HG03575 (cell line): ENCODE data around the gene ZNF189.

Source experiments
- ATAC-seq: cut with Tn5 transposase; IDR thresholded peaks from one replicate; pipeline ENCODE4 v1.9.1; 2021; ENCODE audit not compliant: unreplicated experiment, insufficient number of reproducible peaks, low FRiP score; ENCODE audit errors: extremely low read depth

ZNF189 gene

DNA sequence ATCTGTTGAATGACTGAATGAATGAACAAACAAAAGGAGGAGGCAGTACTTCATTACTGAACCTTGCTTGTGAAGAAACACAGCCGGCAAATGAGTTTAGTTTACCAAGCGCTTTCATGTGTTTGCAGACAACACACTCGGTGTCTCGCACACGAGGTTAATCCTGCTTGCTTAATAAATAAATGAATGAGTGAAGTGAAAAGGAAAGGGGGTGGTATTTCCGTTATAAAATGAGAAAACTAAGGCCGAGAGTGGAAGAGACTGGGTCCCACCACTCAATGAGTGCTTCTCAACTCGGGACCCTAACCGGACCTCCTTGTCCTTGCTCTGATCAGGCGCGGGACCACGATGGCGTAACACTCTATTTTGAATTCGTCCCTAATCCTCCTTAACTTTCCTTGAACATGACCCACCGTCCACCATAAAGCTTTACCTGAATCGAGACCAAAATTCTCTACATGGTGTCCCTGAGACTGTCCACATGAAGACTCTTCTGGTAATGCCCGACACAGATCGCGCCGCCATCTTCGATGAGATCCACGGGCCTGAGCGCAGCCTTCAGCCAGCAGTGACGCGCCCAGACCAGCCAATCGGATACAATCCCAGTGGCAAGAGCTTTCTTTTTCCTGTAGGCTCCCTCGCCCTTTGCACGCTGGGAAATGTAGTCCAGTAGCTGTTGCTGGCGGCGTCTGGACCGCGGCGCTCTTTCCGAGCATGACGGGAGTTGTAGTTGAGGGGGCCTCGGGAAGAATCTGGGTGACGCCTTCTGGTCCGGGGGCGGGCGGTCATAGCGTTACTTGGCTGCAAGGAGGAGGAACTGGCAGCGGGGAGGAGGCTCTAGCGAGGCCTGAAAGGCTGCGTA, at the start of gene ZNF189, which contains the start of gene MRPL50:
TSS of gene ZNF189 (plus strand) at position 784 of the 862 bp plus-strand sequence. CDS start 306 bp downstream, outside the sequence.
TSS of gene MRPL50 (minus strand) at position 551 of the 862 bp plus-strand sequence. CDS start at position 525, 26 bp downstream.
- ATAC-seq = peak; percentile 99

DNA sequence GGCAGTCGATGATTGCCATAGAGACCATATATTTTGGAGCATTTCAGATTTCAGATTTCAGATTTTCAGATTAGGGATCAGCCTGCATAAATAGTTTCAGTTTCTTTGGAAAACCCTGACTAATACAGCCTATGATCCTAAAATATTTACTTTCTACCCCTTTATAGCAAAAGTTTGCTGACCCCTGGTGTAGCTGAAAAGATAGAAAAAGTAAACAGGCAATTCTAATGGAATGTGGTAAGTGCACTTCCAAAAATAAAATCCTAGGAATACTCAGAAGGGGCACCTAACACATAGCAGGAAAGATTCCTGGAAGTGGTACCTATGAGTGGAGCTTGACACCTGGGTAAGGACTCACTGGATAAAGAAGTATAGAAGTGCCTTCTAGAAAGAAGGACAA, 48.4 kb upstream of the ZNF189 start:
- ATAC-seq = no peak

DNA sequence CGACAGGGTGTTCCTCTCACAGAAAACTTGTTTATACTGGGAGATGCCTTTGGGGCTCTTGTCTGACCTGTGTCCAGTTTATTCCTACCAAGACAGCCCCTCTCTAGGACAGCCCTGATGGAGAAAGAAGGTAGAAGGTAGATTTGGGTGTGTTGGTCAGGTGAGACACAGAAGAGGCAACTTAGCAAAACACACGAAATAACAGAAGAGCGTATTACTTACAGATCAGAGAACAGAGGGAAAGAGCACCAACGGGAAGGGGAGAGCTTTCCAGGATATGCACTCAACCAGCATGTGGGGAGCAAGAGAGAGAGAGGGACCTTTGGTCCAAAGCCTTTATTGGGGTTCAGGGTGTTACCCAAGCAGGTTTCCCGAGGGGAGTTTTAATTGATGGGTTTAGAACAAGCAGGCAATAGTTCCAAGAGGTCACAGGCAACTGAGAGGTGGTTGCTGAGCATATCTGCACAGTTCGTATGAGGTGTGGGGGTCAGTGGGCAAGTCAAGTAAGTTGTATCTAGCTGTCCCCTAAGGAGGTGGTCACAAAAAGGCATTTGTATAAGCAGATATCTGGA, 45.7 kb upstream of the ZNF189 start:
- no peak for ATAC-seq

DNA sequence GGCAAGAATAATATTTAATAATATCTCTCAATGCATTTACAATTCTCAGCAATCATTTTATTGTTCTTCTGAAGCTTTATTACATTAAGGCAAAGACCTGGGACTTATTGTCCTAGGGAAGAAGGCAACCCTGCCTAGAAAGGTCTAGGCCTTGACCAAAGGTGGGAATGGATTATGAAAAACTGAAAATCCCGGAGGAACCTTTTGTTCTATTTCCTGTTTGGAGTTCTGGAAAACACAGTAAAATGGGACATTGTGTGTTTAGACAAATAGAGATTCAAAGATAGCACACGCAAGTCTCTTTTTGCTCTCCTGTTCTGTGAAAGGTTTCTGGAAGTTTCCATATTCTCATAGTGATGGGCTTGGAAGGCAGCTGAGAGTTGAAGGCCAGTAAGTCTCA, 45.0 kb upstream of the ZNF189 start:
- no peak for ATAC-seq

DNA sequence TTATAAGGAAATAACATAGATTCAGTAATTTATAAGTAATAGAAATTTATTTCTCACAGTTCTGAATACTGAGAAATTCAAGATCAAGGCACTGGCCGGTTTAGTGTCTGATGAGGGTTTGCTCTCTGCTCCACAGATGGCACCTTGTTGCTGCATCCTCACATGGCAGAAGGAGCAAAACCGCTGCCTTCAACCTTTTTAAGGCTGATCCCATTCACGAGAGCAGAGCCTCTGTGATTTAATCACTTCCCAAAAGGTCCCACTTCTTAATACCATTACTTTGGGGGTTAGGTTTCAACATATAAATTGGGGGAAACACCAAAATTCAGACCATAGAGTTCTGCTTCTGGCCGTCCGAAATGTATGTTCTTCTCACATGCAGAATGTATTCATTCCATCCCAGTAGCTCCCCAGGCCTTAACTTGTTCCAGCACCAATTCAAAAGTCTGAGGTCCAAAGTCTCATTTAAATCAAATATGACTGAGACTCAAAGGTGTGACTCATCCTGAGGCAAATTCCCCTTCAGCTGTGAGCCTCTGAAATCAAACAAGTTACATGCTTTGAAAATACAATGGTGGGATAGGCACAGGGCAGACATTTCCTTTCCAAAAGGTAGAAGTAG, 44.4 kb upstream of the ZNF189 start:
- ATAC-seq = no peak

DNA sequence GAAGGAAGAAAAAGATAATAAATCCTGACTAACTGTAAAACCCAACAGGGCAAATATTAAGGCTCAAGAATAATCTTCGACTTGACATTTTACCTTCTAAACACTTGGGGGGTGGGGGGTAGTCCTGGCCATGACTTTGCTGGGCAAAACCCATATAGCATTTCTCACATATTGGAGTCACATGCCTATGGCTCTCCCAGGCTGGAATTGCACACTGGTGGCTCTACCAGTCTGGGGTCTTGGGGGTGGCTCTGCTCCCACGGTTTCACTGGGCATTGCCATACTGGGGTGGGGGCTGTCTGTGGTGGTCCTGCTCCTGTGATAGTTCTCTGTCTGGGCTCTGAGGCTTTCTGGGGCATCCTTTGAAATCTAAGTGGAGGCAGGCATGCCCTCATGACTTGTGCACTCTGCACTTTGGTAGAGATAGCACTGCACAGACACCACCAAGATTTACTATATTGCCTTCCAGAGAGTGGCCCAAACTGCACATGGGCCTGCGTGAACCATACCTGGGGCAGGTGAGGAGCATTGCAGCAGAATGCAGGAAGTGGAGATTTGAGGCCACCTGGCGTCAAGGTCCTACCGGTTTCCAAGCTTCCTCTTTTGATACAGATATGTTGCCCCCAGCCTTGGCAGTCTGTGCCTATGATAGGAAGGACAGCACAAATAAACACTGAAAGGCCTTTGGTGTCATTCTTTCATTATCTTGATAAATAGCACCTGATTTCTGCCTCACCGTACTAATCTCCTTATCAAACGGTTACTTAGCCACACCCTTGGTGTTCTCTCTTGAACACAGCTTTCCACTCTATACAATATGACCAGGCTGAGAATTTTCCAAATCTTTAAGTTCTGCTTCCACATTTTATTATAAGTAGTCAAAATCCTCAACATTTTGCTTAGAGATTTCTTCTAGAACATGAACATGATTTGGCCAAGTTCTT, 43.6 kb upstream of the ZNF189 start:
- no peak for ATAC-seq

DNA sequence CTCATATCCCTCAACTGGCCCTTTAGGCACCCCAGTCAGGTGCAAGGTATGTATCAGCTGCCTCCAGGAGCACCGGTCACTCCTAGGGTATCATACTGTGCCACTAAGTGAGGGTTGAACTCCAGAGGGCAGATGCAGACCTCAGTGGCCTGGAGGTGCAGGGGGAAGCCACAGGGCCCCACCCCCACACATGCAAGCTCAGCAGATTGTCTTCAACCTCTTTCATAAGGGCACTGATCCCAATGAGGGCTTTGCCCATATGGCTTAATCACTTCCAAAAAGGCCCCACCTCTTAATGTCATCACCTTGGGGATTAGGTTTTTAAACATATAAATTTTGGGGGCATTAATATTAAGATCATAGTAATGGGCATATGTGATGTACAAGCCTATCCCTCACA, 42.0 kb upstream of the ZNF189 start:
- no peak for ATAC-seq

DNA sequence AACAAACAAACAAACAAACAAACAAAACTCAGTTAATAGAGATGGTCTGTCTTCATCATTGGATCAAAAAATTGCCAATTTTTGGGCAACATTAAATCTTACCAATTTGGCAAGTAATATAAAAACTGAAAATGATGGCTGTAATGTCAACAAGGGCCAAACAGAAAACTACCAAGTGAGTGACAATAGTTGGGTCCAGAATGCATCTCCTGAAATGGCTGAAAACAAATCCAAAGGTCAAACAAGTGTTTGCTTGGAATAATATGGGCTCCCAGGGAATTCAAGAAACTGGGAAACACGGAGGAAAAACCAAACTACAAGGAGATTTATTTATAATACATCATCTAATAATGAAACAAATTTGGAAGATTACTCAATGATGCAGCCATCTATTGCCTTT, 39.0 kb upstream of the ZNF189 start:
- no peak for ATAC-seq

DNA sequence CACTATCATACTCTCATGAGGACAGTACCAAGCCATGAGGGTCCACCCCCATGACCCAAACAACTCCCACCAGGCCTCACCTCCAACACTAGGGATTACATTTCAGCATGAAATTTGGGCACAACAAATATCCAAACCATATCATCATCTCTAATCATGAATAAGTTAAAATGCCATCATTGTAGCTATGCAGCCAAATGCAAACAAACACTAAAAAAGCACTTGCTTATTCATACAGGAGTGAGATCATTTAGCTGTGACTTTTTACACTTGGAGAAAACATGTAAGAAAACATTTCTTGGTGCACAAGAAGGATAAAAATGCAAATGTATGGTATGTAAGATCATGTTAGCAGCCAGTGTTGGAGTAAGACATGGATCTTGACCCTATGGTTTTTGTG, 38.0 kb upstream of the ZNF189 start:
- ATAC-seq = no peak

DNA sequence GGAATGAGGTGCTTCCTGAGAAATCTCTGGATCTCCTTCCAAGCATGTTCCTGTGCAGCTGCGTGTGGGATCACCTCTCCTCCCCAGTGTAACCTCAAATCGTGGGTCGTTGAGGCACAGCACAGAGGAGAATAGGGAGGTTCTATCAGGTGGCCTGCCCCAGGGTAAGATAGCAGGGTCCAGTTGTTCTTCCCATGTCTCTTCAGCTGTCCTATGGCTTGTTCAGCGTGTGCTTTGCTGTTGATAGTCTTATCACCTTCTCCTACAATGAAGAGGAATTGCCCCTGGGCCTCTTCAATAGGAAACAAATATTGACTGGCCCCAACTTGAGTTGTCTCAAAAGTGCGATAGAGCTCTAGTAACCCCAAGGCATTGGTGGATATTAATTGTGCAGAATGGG, 36.2 kb upstream of the ZNF189 start:
- ATAC-seq = no peak

DNA sequence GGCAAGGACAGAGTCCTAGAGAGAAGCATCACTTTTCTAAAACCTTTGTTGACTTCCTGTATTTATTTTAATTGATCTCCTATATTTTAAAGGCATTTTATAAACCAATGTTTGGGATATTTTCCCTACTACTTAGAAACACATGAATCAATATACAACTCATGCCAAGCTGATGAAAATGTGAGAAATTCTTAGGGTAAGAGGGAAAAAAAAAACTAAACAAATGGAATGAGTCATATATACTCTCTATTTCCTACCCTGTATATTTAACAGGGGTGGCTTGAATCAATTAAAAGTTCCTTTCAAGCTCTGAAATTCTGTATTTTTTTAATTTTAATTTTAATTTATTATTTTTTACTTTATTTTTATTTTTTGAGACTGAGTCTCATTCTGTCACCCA, 33.5 kb upstream of the ZNF189 start:
- ATAC-seq = no peak

DNA sequence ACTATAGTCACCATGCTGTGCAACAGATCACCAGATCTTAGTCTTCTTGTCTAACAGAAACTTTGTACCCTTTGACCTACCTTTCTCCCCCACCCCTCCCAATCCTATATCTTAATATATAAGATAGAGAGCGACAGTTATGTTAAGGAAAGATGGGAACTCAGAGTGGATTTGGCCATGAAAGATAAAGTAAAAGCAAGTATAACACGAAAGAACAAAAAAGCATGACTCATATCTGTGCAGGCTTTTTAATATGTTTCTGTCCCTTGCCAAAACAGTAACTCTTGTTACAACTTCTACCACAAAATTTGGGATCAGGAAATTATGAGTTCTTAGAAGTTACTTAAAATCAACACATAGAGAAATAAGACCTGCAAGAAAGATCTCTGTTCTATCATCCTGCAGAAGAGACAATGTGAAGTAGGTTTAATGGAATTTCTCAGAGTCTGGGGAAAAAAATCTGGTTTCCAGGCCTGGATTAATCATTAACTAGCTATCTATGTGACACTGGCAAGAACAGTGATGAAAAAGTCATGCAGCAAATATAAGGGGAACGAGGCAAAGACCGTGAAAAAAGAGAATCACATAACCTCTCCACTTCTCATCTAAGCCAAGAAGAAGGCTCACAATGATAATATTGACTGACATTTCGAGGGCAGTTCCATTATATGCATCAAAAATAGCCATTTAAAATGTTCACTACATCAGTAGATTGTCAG, 32.5 kb upstream of the ZNF189 start:
- no peak for ATAC-seq

DNA sequence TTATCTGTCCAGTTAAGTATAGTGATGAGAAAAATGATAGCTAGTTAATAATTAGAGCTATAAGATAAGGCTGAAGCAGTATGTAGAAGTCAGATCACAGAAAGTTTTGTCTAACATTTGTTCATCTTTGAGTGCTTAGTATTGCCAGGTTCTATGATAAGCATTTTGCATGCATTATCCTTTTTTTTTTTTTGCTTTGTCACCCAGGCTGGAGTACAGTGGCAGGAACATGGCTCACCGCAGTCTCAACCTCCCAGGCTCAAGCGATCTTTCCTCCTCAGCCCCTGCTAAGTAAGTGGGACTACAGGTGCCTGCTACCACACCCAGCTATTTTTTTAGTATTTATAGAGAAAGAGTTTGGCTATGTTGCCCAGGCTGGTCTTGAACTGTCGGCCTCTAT, 31.3 kb upstream of the ZNF189 start:
- no peak for ATAC-seq

DNA sequence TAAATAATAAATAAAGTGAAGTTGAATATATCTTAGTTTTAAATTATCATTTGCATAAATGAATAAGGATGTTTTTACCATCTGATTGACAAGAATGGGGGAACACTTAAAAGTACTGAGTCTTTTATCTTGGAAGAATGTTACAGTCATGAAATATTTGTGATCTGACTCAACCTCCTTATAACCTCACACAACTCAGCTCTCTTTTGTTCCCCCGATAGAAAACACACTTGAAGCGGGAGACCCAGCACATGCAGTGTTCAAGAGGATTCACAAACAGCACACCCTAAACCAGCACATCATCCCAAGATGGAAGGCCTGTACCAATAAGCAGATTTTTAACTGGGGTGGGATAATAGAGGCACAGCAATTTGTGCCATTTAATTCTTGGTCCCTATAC, 29.4 kb upstream of the ZNF189 start:
- no peak for ATAC-seq

DNA sequence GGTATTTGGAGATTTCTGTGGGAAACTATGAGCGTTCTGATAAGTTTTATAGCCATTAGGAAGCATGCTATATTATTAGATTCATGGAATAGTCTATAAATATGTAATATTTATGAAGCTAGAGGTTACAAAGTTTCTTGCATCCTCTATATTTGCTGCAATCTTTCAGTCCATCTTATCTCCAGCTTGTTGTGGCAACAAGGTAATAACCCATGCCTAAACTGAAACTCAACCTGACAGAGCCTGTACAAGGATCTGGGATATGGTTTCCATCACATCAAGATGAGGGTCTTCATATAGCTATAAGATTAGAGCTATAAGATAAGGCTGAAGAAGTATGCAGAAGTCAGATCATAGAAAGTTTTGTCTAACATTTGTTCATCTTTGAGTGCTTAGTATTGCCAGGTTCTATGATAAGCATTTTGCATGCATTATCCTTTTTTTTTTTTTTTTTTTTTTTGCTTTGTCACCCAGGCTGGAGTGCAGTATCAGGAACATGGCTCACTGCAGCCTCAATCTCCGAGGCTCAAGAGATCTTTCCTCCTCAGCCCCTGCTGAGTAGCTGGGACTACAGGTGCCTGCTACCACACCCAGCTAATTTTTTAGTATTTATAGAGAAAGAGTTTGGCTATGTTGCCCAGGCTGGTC, 28.6 kb upstream of the ZNF189 start:
- ATAC-seq = no peak

DNA sequence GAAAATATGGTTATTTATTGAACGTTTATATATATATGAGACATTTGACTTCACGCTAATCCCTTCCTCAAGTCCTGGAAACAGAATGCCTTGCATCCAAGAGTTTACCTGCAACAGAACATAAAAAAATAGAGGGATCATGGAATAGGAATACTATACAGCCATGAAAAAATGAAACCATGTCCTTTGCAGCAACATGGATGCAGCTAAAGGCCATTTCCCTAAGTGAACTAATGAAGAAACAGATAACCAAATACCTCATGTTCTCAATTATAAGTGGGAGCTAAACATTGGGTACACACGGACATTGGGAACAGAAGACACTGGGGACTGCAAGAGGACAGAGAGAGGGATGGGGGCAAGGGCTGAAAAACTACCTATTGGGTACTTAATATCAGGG, 26.8 kb upstream of the ZNF189 start:
- ATAC-seq = no peak

DNA sequence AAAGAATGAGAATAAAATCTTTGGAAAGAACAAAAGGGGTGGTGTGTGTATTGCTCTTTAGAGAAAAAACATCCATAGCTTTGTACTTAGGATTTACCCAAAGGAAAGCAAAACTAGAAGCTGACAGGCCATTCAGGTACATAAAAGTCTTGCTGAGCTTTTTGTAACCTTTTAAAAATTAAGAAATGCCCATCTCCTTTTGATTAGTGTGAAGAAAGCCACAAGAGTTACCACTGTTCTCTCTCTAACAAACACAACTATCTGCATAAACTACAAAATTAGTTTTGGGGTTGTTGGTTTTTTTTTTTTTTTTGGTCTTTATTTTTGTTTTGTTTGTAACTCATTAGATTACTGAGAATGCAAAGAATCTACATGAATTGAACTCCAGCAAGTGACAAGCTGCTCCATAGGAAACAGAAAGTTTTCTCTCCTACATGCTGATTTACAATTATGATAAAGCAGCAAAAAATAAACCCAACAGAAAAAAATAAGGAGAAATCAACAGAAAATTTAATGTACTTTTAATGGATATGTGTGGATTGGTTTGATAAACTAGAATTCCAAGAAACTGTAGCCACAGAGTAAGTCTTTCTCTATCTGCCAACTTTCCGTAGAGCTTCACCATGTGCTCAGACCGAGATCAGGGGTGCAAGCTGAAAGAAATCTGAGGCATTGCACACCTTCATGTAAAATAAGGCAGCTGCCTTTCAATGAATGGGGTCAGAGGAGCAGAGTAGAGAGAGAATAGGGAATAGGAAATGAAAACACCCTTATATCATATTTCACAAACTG, 26.1 kb upstream of the ZNF189 start:
- no peak for ATAC-seq
